ENCODE results near the gene PRICKLE4. TPM values are rescaled to one million over a fixed set of nuclear protein-coding genes. Genes with fewer than 3 reads are reported as not detected.

PRICKLE4 gene
- total RNA-seq, 1 experiment from 2014 or later = 0.70 TPM

DNA sequence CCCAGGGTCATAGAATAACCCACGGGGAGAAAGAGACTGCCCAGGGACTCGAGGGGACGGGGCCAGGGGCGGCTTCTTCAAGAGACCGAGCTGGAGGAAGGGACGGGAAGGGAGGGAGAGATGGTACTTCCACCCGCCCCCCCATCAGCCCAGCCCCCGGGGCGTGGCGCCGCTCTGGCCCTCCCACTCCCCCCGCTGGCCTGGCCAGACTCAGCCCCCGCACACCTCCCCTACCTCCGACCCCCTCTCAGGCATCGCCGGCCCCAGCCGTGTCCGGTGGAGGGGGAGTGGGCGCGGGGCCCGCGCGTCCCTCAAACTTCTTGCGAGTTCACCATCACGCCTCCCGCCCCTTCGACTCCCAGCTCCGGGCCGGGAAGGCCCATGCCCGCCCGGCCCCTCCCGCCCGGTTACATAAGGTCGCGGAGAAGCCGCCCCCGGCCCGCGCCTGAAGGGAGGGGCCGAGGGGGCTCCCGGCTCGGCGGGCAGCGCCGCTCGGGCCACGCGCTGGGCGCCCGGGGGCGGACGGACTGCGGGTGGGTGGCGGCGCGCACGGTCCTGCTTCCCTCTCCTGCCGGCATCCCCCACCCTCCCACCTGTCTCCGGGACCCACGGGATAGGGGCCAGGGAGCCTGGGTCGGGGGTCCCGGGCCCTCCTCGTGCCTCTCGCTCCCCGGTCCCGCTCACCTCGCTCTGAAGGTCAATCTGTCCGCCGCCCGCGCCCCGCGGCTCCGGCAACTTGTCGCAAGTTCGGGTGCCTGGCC lies 45.7 kb upstream of the PRICKLE4 start:
- no peak overlapping the region for H2AFZ ChIP-seq (ENCODE audit: low read length)
- peak overlapping the region; percentile 55 for H3K4me2 ChIP-seq (ENCODE audit: insufficient read depth, insufficient read length, low read length)
- H3K9ac ChIP-seq (ENCODE audit: extremely low read depth, insufficient read length, low read length) = no peak overlapping the region
- no peak overlapping the region for H2BK120ac ChIP-seq (ENCODE audit: low read depth, low read length, poor library complexity, severe bottlenecking)
- H3K4me3 Mint-ChIP-seq = peak overlapping the region; percentile 54 to 79
- peaks cover 6% of the 10 kb centered on the region; the same call in 1 of the 2 replicates for H3K4me1 ChIP-seq (ENCODE audit: insufficient read depth, low read length)
- no peak overlapping the region for H2BK15ac ChIP-seq (ENCODE audit: low read depth, low read length)
- no peaks in the 10 kb centered on the region for H3K9me3 ChIP-seq (ENCODE audit: control insufficient read depth, low read depth, low read length)
- peaks cover 38 to 39% of the 10 kb centered on the region in 2 experiments for H3K4me1 Mint-ChIP-seq
- TF ChIP-seq, protein P1, sequence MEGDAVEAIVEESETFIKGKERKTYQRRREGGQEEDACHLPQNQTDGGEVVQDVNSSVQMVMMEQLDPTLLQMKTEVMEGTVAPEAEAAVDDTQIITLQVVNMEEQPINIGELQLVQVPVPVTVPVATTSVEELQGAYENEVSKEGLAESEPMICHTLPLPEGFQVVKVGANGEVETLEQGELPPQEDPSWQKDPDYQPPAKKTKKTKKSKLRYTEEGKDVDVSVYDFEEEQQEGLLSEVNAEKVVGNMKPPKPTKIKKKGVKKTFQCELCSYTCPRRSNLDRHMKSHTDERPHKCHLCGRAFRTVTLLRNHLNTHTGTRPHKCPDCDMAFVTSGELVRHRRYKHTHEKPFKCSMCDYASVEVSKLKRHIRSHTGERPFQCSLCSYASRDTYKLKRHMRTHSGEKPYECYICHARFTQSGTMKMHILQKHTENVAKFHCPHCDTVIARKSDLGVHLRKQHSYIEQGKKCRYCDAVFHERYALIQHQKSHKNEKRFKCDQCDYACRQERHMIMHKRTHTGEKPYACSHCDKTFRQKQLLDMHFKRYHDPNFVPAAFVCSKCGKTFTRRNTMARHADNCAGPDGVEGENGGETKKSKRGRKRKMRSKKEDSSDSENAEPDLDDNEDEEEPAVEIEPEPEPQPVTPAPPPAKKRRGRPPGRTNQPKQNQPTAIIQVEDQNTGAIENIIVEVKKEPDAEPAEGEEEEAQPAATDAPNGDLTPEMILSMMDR (conservative IDR thresholded peaks at IDR 0.05) = no peak
- H4K5ac ChIP-seq (ENCODE audit: insufficient read length, low read depth, low read length) = no peak overlapping the region
- H3K9me3 Mint-ChIP-seq = no peaks in the 10 kb centered on the region; a peak in 1 of 5 replicates
- no peak overlapping the region for H2BK20ac ChIP-seq (ENCODE audit: low read depth, low read length, poor library complexity, severe bottlenecking)
- H4K8ac ChIP-seq (replicated peaks; ENCODE audit: insufficient read length, low read depth, low read length) = no peak overlapping the region
- H3K27me3 Mint-ChIP-seq (ENCODE audit: low read depth) = peaks cover 32% of the 10 kb centered on the region
- H3K27me3 ChIP-seq (ENCODE audit: insufficient read depth, low read length) = no peaks in the 10 kb centered on the region
- H3K79me2 ChIP-seq (ENCODE audit: insufficient read depth, low read length) = no peaks in the 10 kb centered on the region
- H4K20me1 ChIP-seq (ENCODE audit: control insufficient read depth, insufficient read depth, insufficient read length) = no peaks in the 10 kb centered on the region
- no peak overlapping the region for H3K56ac ChIP-seq (ENCODE audit: insufficient read length, low read depth, low read length)
- no peak overlapping the region for H3K27ac ChIP-seq (ENCODE audit: insufficient read length, low read depth, low read length)
- no peak overlapping the region for H3K27ac Mint-ChIP-seq
- no peak overlapping the region for H2BK12ac ChIP-seq (ENCODE audit: insufficient read length, low read depth, low read length)
- no peak overlapping the region for H2BK5ac ChIP-seq (ENCODE audit: insufficient read length, low read length)
- H3K36me3 Mint-ChIP-seq (ENCODE audit: insufficient read depth in 1 of 3, low read depth in 3 of 3) = no peaks in the 10 kb centered on the region
- WGBS (ENCODE audit: extremely low coverage, insufficient read length, low lambda C conversion rate) = no CpG with 5 or more reads among the region's 76 CpGs
- H2AK5ac ChIP-seq (ENCODE audit: insufficient read length, low read length) = no peak overlapping the region
- H3K23ac ChIP-seq (ENCODE audit: insufficient read length, low read depth, low read length) = no peak overlapping the region
- DNase-seq = peak; percentile 62
- H3K79me1 ChIP-seq (ENCODE audit: insufficient read depth, low read depth, low read length, poor library complexity, severe bottlenecking) = no peaks in the 10 kb centered on the region
- no peak overlapping the region for H4K91ac ChIP-seq (ENCODE audit: insufficient read length, low read depth, low read length)
- H3K18ac ChIP-seq (ENCODE audit: insufficient read length, low read depth, low read length) = no peak overlapping the region
- no peak overlapping the region for H3K4ac ChIP-seq (ENCODE audit: low read depth, low read length)
- H3K14ac ChIP-seq (ENCODE audit: insufficient read depth, low read length) = no peak overlapping the region
- no peak overlapping the region for H3T11ph ChIP-seq (ENCODE audit: low read length)
- H3K23me2 ChIP-seq (ENCODE audit: insufficient read length, low read depth, low read length, poor library complexity, severe bottlenecking) = peaks cover 12% of the 10 kb centered on the region
